ENCODE measurements around the gene RRAS2.

DNA sequence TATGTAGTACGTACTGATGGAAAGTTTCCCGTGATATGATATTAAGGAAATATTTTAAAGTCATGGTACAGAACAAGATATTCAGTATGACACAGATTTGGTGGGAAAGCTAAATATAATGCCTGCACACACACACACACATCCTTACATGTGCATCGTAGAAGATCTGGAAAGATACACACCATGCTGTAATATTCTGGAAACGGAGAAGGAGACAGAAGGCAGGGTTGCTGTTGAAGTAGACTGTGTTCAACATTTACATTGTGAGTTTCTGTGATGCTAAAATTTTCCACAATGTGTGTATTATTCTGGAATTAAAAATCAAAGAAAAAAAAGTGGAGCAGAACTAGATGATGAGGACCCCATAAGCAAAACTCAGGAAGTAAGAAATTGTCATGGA is 118.0 kb downstream of the RRAS2 start:
- no peak for TF ChIP-seq POLR2A (IDR thresholded peaks at IDR 0.05)
- TF ChIP-seq, protein P1, sequence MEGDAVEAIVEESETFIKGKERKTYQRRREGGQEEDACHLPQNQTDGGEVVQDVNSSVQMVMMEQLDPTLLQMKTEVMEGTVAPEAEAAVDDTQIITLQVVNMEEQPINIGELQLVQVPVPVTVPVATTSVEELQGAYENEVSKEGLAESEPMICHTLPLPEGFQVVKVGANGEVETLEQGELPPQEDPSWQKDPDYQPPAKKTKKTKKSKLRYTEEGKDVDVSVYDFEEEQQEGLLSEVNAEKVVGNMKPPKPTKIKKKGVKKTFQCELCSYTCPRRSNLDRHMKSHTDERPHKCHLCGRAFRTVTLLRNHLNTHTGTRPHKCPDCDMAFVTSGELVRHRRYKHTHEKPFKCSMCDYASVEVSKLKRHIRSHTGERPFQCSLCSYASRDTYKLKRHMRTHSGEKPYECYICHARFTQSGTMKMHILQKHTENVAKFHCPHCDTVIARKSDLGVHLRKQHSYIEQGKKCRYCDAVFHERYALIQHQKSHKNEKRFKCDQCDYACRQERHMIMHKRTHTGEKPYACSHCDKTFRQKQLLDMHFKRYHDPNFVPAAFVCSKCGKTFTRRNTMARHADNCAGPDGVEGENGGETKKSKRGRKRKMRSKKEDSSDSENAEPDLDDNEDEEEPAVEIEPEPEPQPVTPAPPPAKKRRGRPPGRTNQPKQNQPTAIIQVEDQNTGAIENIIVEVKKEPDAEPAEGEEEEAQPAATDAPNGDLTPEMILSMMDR (IDR thresholded peaks at IDR 0.05) = no peak
